NT2/D1 (cell line): Measurements from ENCODE around the gene PLS1.

Experiments used
- SUZ12 ChIP-seq: IDR thresholded peaks from 2 replicates; pipeline ENCODE4 v1.6.1; 2011; ENCODE audit not compliant: insufficient read length, insufficient read depth; ENCODE audit errors: extremely low read depth
- YY1 ChIP-seq: IDR thresholded peaks from 2 replicates; pipeline ENCODE4 v1.6.1; 2011; ENCODE audit not compliant: insufficient read length, insufficient read depth
- ZNF274 ChIP-seq: IDR thresholded peaks from 2 replicates; pipeline ENCODE4 v1.6.1; 2011; ENCODE audit warnings: mild to moderate bottlenecking, low read depth, low read length

- no peak for TF ChIP-seq YY1
- TF ChIP-seq ZNF274 = no peak
- TF ChIP-seq SUZ12 = no peak
Measured at GRCh38 chr3:142647856-142648255, 51.7 kb downstream of the PLS1 start.
